Stomach smooth muscle (tissue), 2 donors: ENCODE measurements around the gene SLC2A1.

Experiments
- H3K27ac ChIP-seq: one replicate; pipeline ENCODE4 v1.7.0; 2013; ENCODE audit warnings: mild to moderate bottlenecking, low read length, inconsistent platforms
- H3K27me3 ChIP-seq, 2 donors: one replicate each; pipeline ENCODE4 v1.7.0; 2013; ENCODE audit warnings: low read length in 2 of 2; ENCODE audit not compliant: insufficient read depth in 2 of 2, control insufficient read depth in 1 of 2
- H3K36me3 ChIP-seq, 2 donors: one replicate each; pipeline ENCODE4 v1.7.0; 2013; ENCODE audit warnings: low read length in 2 of 2; ENCODE audit not compliant: control insufficient read depth in 2 of 2, insufficient read depth in 2 of 2
- H3K4me1 ChIP-seq: one replicate; pipeline ENCODE4 v1.7.0; 2013; ENCODE audit warnings: low read length; ENCODE audit not compliant: control insufficient read depth, insufficient read depth
- H3K4me3 ChIP-seq, 2 donors: one replicate each; pipeline ENCODE4 v1.7.0; 2013; ENCODE audit warnings: low read length in 2 of 2
- H3K9ac ChIP-seq, 2 donors: one replicate each; pipeline ENCODE4 v1.7.0; 2013; ENCODE audit warnings: low read length in 2 of 2, mild to moderate bottlenecking in 1 of 2
- H3K9me3 ChIP-seq, 2 donors: one replicate each; pipeline ENCODE4 v1.7.0; 2013; ENCODE audit warnings: low read length in 2 of 2; ENCODE audit not compliant: control insufficient read depth in 2 of 2
- donor health status: healthy.
- donor health status: Pancreatic carcinoma.

Gene SLC2A1

DNA sequence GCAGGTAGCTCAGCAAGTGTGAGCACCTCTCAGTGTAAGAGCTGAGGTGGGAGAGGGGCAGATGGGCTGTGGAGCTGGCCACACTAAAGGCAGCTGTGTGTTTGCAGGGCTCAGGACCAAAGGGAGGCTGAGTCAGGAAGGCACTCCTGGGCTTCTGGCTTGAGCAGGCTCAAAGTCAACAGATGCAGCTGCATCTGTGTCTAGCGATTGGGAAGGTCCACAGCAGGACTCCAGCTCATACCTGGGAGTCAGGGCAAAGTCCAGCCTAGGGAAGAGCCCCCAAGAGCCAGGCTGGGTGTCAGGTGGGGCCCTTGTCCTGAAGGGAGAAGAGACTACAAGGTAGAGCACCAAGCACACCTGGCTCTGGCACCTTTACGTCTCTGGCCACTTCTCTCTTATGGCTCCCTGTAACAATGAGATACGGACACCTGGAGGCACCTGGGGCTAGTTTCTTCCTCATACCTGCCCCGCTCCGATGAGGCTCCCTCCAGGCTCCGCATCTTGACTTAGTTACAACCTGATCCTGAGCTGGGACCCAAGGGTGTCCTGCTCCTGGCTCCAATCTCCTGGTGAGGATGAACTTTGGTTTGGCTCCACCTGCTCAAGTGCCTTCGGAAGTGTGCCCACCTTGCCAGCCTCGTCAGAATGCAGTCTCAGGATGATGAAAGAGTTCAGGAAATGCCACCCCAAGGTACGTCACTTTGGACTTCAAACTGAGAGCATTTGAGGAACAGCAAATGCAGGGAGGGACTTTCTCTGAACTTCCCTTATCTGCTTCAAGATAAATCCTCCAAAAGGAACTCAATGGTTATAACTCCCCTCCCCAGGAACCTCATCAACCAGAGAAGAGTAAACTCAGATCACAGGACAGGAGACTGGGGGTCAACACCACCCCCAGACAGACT lies 21.5 kb upstream of the SLC2A1 start:
- no peaks in the 10 kb centered on the region for H3K9me3 ChIP-seq
- H3K9ac ChIP-seq: no peak overlapping the region
- H3K36me3 ChIP-seq: peaks cover 0 to 4% of the 10 kb centered on the region in 2 donors
- H3K4me3 ChIP-seq: no peak overlapping the region
- no peak overlapping the region for H3K27ac ChIP-seq
- no peaks in the 10 kb centered on the region for H3K27me3 ChIP-seq
- H3K4me1 ChIP-seq: no peaks in the 10 kb centered on the region

DNA sequence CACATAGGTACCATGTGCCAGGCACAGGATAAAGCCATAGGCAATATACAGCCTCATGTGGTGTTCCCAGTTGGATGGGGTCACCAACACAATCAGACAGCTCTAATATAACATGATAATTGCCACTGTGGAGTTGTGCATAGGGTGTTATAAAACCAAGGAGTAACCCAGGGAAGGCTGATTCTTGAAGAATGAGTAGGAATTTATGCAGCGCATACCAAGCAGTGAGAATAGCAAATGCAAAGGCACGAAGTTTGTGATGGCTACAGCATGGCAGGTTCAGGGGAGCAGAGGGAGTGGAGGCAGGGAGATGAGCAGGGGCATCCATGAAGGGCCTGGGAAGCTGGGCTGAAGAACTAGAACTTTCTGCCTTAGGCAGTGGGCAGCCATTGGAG lies 20.4 kb upstream of the SLC2A1 start:
- no peak overlapping the region for H3K4me3 ChIP-seq
- H3K4me1 ChIP-seq: no peaks in the 10 kb centered on the region
- H3K36me3 ChIP-seq: peaks cover 2 to 4% of the 10 kb centered on the region in 2 donors
- H3K9me3 ChIP-seq: no peaks in the 10 kb centered on the region
- no peaks in the 10 kb centered on the region for H3K27me3 ChIP-seq
- no peak overlapping the region for H3K27ac ChIP-seq
- H3K9ac ChIP-seq: no peak overlapping the region

DNA sequence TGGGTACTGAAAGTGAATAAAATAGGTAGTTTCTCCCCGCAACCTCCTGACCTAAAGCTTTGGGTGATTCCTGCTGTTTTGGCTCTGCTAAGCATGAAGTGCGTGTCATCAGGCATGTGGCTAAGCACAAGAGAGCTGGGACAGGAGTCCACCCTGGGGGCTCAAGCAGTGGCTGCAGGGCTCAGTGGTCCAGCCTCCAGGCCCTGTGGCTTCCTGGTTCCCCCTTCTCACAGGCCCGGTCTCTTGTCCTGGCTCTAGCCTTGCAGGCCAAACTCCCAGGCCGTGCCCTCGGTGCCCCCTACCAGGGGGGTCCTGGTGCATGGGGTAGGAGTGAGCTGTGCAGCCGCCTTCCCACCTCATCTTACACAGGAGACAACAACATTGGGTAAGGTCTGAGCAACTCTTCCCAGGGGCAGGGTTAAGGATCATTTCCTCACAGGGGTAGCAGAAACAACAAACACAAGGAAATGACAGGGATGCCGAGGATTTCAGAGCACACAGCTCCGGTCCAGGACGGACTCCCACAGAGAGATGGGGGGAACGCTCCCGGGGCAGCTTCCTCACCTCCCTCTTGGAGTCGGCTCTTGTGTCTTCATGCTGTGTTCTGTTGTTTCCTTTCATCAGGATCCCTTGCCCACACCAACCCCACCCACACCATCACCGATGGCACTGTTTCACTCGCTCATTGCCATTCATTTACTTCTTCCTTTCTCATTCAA lies 19.8 kb upstream of the SLC2A1 start:
- no peaks in the 10 kb centered on the region for H3K9me3 ChIP-seq
- no peaks in the 10 kb centered on the region for H3K4me1 ChIP-seq
- no peak overlapping the region for H3K9ac ChIP-seq
- H3K27me3 ChIP-seq: no peaks in the 10 kb centered on the region
- no peak overlapping the region for H3K27ac ChIP-seq
- no peak overlapping the region for H3K4me3 ChIP-seq
- H3K36me3 ChIP-seq: peaks cover 2 to 4% of the 10 kb centered on the region in 2 donors

DNA sequence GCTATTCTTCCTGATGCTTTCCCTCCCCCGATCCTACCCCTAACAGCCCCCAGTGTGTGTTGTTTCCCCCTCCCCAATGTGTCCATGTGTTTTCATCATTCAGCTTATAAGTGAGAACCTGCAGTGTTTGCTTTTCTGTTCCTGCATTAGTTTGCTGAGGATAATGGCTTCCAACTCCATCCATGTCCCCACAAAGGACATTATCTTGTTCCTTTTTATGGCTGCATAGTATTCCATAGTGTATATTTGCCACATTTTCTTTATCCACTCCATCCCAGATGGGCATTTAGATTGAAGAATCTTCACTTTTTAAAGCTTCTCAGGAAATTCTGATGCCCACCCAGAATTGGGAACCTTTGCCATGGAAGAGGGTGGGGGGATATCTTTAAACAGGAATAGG lies 19.0 kb upstream of the SLC2A1 start:
- Histone ChIP-seq H3K27ac (no peak overlapping the region), H3K9ac (no peak overlapping the region), H3K4me1 (no peaks in the 10 kb centered on the region), H3K27me3 (no peaks in the 10 kb centered on the region), H3K4me3 (no peak overlapping the region), H3K36me3 (peaks cover 2 to 4% of the 10 kb centered on the region in 2 donors), H3K9me3 (no peaks in the 10 kb centered on the region)

DNA sequence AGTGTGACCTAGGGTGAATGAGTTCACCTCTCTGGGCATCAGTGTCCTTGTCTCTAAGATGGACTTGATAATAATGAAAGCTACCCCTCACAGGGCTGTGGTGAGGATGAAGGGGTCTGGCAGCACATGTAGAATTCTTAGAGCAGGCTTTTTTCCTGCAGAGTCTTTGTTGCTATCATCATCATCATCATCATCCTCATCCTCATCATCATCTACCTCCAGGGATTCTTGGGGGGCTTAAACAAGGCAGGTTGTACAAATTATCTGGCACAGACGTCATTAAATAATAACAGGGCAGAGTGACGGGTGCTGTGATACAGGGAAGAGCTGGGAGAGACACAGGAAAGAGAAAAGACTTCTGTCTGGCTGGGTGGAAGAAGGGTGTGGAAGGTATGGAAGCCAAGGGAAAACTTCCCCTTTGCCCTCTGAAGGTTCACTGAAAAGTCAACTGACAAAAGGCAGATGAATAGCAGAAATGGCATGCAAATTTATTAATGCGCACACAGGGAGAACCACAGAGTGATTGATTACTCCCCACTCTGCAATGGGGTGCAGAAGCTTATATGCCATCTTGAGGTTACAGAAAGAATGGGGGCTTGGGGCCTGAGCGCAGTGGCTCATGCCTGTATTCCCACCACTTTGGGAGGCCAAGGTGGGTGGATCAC lies 17.0 kb upstream of the SLC2A1 start:
- H3K9me3 ChIP-seq: no peaks in the 10 kb centered on the region
- H3K27ac ChIP-seq: no peak overlapping the region
- H3K4me3 ChIP-seq: no peak overlapping the region
- H3K27me3 ChIP-seq: no peaks in the 10 kb centered on the region
- H3K36me3 ChIP-seq: peaks cover 2 to 4% of the 10 kb centered on the region in 2 donors
- H3K9ac ChIP-seq: no peak overlapping the region
- no peaks in the 10 kb centered on the region for H3K4me1 ChIP-seq

DNA sequence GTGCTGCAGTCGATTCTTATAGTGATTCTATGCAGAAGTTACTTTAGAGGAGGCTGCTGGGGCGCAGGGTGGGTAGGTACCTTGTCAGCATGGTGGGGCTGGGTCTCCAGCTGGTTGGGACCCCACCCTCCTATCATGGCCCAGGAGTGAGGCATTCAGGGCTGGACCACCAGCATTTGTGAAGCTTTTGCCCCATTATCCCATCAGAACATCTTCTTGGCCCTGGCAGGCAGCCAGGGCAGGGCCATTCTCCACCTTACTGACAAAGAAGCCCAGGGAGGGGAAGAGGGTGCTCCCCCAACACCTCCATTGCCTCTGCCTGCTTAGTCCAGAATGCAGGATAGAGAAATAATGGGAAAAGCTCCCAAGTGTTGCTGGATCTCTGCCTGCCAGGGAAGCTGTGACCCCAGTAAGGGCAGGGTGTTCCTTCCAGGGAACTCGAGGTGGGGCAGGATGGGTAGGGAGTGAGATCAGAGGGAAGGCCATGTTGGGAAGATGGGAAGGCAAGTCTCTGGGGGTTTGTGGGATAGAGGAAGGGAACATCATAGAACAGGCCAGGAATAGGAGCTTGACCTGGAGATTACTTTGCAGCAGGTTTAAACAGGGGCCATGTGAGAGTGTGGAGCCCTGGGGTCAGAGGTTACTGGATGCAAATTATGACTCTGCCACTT lies 16.2 kb upstream of the SLC2A1 start:
- Histone ChIP-seq H3K9me3 (no peaks in the 10 kb centered on the region), H3K9ac (no peak overlapping the region), H3K4me3 (no peak overlapping the region), H3K36me3 (peaks cover 2 to 4% of the 10 kb centered on the region in 2 donors), H3K4me1 (no peaks in the 10 kb centered on the region), H3K27me3 (no peaks in the 10 kb centered on the region), H3K27ac (no peak overlapping the region)

DNA sequence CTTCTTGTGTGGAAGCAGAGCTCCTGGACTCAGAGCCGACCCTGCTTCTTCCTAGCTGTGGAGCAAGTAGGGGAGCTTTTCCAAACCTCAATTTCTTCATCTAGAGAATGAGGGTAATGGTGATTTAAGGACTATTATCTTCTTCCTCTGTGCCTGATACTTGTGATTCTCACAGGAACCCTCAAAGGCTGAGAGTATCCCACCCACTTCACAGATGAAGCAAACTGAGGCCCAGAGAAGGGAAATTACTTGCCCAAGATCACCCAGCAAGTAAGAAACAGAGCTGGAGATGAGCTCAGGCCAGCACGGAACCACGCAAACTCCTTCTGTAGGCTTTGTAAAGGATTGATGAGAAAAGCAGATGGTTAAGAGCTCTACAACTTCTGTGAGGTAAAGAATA lies 15.1 kb upstream of the SLC2A1 start:
- Histone ChIP-seq H3K27ac (no peak overlapping the region), H3K4me1 (no peaks in the 10 kb centered on the region), H3K27me3 (no peaks in the 10 kb centered on the region), H3K36me3 (peaks cover 2% of the 10 kb centered on the region in 2 donors), H3K9ac (no peak overlapping the region), H3K4me3 (no peak overlapping the region), H3K9me3 (no peaks in the 10 kb centered on the region)

DNA sequence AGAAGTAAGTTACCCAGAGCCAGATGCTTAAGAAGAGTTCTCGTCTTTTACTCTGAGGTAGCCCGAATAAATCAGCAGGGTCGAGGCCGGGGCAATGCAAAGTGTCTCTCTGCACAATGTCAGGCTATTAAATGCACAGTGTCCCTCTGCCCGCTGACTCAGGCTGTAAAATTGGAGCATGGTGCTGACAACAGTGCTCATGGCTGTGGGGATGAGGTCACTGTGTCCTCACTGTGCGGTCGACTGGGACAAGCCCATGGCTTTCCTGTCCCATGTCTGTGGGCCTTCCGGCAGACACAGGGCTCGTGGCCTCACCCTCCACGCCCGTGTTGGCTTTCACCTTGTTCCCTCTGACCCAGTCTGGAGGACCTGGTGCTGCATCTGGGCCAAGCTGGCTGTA lies 14.6 kb upstream of the SLC2A1 start:
- H3K27ac ChIP-seq: no peak overlapping the region
- no peaks in the 10 kb centered on the region for H3K9me3 ChIP-seq
- H3K4me1 ChIP-seq: no peaks in the 10 kb centered on the region
- H3K36me3 ChIP-seq: peaks cover 0 to 2% of the 10 kb centered on the region in 2 donors
- no peaks in the 10 kb centered on the region for H3K27me3 ChIP-seq
- H3K4me3 ChIP-seq: no peak overlapping the region
- no peak overlapping the region for H3K9ac ChIP-seq

DNA sequence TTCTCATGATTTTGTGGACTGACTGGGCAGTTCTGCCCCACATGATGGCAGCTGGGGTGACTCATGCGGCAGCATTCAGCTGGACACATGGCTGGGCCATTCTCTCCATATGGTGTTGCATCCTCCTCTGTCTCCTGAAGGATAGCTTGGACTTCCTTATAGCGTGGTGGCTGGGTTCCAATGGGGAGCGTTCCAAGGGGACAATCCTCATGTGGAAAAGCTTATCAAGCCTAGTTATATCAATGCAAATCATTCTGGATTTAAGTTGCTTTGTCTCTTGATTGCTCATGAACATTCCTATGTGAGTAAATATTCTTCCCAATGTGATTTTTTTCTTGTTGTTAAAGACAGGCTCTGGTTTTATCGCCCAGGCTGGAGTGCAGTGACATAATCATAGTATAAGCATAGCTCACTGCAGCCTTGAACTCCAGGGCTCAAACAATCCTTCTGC lies 13.2 kb upstream of the SLC2A1 start:
- Histone ChIP-seq H3K4me1 (no peaks in the 10 kb centered on the region), H3K4me3 (no peak overlapping the region), H3K27me3 (no peaks in the 10 kb centered on the region), H3K9me3 (no peaks in the 10 kb centered on the region), H3K36me3 (peaks cover 0 to 2% of the 10 kb centered on the region in 2 donors), H3K9ac (no peak overlapping the region), H3K27ac (no peak overlapping the region)

DNA sequence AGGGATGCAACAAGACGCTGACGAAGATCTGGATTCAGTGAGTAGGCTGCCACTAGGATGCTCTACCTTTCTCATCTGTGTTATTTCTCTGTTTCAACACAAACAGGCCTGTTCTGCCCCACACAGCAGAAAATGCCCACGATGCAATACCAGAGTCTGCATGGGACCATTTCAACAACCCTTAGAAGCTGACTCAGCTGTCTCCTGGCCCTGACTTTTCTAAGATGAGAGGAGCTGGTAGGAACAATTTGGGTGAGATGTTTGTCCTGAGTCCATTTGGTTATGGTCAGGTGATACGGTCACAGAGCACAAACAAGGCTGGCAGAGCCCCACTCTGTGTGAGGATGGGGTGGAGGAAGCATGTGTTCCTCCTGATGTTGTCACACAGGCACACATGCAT lies 11.5 kb upstream of the SLC2A1 start:
- no peak overlapping the region for H3K4me3 ChIP-seq
- H3K27me3 ChIP-seq: no peaks in the 10 kb centered on the region
- H3K9me3 ChIP-seq: no peaks in the 10 kb centered on the region
- no peaks in the 10 kb centered on the region for H3K4me1 ChIP-seq
- H3K36me3 ChIP-seq: peaks cover 0 to 2% of the 10 kb centered on the region in 2 donors
- H3K9ac ChIP-seq: no peak overlapping the region
- no peak overlapping the region for H3K27ac ChIP-seq
